VCaP (cell line): ENCODE results near the gene SPATA12.
"Not testable (repeated sequence)": the region's sequence is repeated elsewhere in the genome, so short reads cannot be mapped to it uniquely, and the experiment has no call there.

ENCODE experiments used
- H3K27ac ChIP-seq: fragments of 450-650 bp; 2 replicates; pipeline ENCODE4 v1.5.1; 2017
- CTCF ChIP-seq: fragments of 450-650 bp; conservative IDR thresholded peaks from 2 replicates; pipeline ENCODE4 v1.5.1; 2017; ENCODE audit warnings: mild to moderate bottlenecking, moderate library complexity

Gene SPATA12

GRCh38 chr3:57081173-57081572 lies 20.7 kb downstream of the SPATA12 start:
- TF ChIP-seq CTCF = no peak
- H3K27ac ChIP-seq = no peak overlapping the region

- H3K27ac ChIP-seq = no peak overlapping the region
- TF ChIP-seq CTCF = no peak
Measured at GRCh38 chr3:57082481-57082880, 22.0 kb downstream of the SPATA12 start.

GRCh38 chr3:57083266-57083995 lies 23.0 kb downstream of the SPATA12 start:
- not testable (repeated sequence) for H3K27ac ChIP-seq

- H3K27ac ChIP-seq = no peak overlapping the region
- TF ChIP-seq CTCF = no peak
Measured at GRCh38 chr3:57085211-57085610, 24.7 kb downstream of the SPATA12 start.

- no peak overlapping the region for H3K27ac ChIP-seq
- TF ChIP-seq CTCF = no peak
Measured at GRCh38 chr3:57086201-57086600, 25.7 kb downstream of the SPATA12 start.

GRCh38 chr3:57087361-57088092 lies 27.1 kb downstream of the SPATA12 start:
- TF ChIP-seq CTCF = no peak
- no peak overlapping the region for H3K27ac ChIP-seq

- TF ChIP-seq CTCF = no peak
- H3K27ac ChIP-seq = no peak overlapping the region
Measured at GRCh38 chr3:57088503-57088902, 28.0 kb downstream of the SPATA12 start.

- no peak for TF ChIP-seq CTCF
- no peak overlapping the region; the same call in 1 of the 2 replicates for H3K27ac ChIP-seq
Measured at GRCh38 chr3:57089043-57089442, 28.6 kb downstream of the SPATA12 start.
